Mammary microvascular endothelial cell (primary cell): ENCODE measurements around the gene DMD. TPM values are rescaled to one million over a fixed set of nuclear protein-coding genes. Genes with fewer than 3 reads are reported as not detected.

Experiments used
- total RNA-seq: library from RNA; depleted of rRNA; stranded (reverse); fragments of >200 nt; gene quantifications from 2 replicates; pipeline ENCODE4 v1.2.3, GENCODE V29; 2015

The DMD gene
- 0.98 and 1.3 TPM in 2 replicates for total RNA-seq

GRCh38 chrX:33211356-33212260, at the start of gene DMD:
Gene DMD, minus strand, starts transcription at chrX:33211549. Its CDS starts 237 bp downstream, at chrX:33211312.

GRCh38 chrX:31071725-31072124, 2139.6 kb downstream of the DMD start, which contains the start of gene FTHL17:
Gene FTHL17, minus strand, starts transcription at chrX:31072041. Its CDS starts 88 bp downstream, at chrX:31071953.

